HK-2 (cell line): ENCODE measurements around the gene RYR2.

Experiments used
- DNase-seq: peaks from one replicate; pipeline ENCODE4 v3.0.0-alpha.2; 2018; ENCODE audit not compliant: unreplicated experiment

The RYR2 gene

DNA sequence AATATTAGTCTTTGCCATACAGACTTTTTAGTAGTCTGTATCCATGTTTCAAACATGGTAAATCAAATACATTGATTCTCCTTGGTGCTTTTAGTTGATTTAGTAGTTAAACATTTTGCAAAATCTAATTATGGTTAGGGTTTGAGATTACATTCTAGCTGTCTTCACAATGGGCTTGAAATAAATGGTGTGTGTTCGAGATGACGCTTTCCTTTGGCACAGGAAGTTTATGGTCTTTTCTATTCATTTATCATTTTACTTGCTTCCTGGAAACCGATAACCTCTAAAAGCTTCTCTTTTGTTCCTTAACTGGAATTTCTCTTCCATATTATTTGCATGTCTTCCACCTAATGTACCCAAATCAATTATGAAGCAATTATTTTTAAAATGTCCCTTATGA is 810.4 kb downstream of the RYR2 start:
- no peak for DNase-seq

GRCh38 chr1:237857455-237857854 is 815.5 kb downstream of the RYR2 start:
- DNase-seq = no peak

DNA sequence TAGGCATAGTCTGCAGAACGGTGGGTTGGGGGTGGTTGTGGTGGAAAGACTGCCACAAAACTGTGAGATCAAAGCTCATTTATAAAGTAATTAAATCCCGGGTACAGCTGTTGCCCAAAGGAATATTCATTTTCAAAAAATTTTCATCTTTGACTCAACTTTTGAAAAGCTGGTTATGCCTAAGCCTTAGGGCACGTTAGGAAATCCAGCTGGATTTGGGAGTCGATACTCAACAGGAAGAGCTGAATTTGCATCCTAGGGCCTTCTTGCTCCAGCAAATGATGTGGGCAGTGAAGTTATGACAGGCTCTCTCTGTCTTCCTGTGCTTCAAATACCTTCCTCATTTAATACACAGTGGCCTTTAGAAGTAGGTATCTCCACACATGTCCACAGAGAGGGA is 817.0 kb downstream of the RYR2 start:
- no peak for DNase-seq

DNA sequence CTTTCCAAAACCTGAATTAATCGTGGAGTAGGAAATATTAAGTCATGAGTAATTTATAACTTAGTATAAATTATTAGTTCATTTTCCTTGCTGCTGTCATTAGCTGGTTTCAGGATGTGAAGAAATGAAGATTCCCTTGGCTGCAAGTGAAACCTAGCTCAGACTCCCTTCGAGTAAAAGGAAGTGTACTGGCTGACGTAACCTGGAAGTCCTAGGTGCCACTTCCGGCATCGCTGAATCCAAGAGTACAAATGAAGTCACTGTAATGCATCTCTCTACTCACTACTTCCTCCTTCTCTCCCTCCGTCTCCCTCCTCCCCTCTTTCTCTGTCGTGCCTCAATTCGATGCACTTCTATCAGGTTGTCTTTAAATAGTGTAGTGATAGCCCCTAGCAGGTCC is 820.0 kb downstream of the RYR2 start:
- no peak for DNase-seq

DNA sequence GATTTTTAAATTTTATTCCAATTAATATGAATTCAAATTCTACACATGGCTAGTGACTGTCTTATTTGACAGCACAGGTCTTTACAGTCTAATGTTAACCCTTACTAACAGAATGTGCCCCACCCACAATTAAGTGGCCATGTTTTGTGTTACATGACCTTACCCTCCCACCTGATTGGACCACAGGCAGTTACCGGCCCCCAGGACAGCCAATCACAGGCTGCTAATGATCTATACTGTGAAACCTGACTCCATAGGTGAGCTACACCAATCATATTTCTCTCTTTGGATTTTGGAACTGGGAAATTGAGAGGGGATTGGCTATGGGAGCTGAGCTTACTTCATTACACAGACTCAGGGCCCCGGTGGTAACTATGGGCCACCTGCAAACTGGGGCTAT is 821.2 kb downstream of the RYR2 start:
- no peak for DNase-seq

- peak; percentile 95 for DNase-seq
Measured at GRCh38 chr1:237864338-237865244, 822.6 kb downstream of the RYR2 start.

GRCh38 chr1:237867380-237867888 is 825.5 kb downstream of the RYR2 start:
- no peak for DNase-seq

DNA sequence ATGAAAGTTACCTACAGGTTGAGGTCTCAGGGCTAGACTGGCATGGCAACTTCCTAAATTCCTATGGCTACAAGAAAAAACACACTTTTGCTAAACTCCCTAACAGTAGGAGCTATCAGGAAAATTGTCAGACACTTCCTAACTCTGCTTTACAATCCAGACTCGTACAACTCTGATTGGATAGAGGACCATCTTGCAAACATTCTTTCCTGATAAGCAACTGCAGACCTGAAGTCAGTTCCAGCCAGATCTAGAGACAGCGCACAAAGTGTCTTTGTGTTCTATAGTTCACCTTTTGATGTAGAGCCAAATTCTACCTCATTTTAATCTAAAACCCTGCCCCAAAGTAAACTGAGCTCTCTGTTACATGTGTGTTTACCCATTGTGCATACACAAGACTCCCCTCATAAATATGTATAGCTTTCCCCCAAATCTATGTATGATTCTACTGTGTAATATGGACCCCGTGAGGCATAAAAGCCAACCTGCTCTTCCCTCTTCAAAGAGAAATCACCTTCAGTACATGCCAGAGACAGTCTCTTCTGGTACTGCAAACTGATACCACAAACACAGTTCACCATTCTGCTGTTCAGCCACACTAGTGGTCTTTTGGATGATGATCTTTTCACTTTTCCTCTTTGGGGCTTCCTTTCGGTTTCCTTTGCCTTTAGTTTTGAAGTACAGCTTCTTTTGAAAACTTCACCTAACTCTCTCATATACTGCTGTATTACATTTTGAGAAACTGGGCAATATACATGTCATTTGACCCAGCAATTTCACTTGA is 827.0 kb downstream of the RYR2 start:
- DNase-seq = no peak

- peak; percentile 72 for DNase-seq
Measured at GRCh38 chr1:237873487-237874211, 831.7 kb downstream of the RYR2 start.

GRCh38 chr1:237875291-237875690 is 833.3 kb downstream of the RYR2 start:
- DNase-seq = no peak

GRCh38 chr1:237877631-237878030 is 835.6 kb downstream of the RYR2 start:
- DNase-seq = no peak

DNA sequence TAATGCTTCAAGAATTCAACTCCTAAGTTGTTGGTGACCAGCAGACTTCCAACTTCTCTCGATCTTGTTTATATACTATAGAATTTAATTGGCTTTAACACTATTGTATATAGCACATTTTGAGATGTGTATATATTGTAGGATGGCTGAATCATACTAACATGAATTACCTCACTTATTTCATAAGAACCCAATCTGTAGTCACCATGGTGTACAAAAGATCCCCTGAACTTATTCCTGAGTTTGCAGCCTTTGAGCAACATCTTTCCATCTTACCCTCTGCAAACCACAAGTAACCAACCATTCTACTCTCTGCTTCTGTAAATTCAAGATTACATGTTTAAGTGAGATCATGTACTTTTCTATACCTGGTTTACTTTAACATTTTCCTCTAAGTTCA is 836.4 kb downstream of the RYR2 start:
- no peak for DNase-seq

DNA sequence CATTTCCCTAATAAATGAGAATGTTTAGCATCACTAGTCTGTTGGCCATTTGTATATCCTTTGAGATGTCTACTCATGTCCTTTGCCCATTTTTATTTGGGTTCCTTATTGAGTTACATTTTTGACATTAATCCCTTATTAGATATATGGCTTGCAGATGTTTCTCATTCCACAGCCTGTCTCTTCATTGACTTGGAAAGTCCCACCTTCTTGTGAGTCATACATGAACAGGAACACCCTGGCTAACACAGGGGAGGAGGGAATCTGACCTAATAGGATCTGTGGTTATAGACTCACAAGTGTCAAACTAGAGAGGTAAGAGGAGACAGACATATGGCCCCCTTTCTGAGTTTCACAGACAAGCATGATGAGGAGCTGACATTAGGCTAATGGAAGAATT is 837.2 kb downstream of the RYR2 start:
- DNase-seq = peak; percentile 31
